Right hindlimb (tissue), 1 donor: ENCODE measurements around the gene RCSD1.
A peak's percentile ranks its signal among the peaks of the same experiment; 100 is the strongest.
"Not testable (repeated sequence)": the region's sequence is repeated elsewhere in the genome, so short reads cannot be mapped to it uniquely, and the experiment has no call there.

ENCODE experiments used
- DNase-seq: peaks from one replicate; pipeline ENCODE4 v3.0.0-alpha.2; 2018

The RCSD1 gene

GRCh38 chr1:167629681-167630567 is at the start of gene RCSD1:
RCSD1 (plus strand) TSS chr1:167630232; CDS start chr1:167630424, 192 bp downstream.
- DNase-seq = peak; percentile 58

- DNase-seq = no peak
These were observed 48.0 kb upstream of the RCSD1 start for GRCh38 chr1:167582064-167582463.

GRCh38 chr1:167582722-167583121 is 47.3 kb upstream of the RCSD1 start:
- DNase-seq = no peak

GRCh38 chr1:167584581-167584980 is 45.5 kb upstream of the RCSD1 start:
- no peak for DNase-seq

GRCh38 chr1:167587342-167587741 is 42.7 kb upstream of the RCSD1 start:
- no peak for DNase-seq

GRCh38 chr1:167587872-167588271 is 42.2 kb upstream of the RCSD1 start:
- DNase-seq = no peak

DNA sequence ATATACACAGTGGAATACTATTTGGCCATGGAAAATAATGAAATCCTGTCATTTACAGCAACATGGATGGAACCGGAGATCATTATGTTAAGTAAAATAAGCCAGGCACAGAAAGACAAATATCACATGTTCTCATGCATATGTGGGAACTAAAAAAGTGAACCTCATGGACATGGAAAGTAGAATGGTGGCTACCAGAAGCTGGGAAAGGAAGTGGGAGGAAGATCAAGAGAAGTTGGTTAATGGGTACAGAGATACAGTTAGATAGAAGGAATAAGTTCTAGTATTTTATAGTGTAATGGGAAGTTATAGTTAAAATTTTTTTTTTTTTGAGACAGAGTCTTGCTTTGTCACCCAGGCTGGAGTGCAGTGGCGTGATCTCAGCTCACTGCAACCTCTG is 41.7 kb upstream of the RCSD1 start:
- DNase-seq = no peak

DNA sequence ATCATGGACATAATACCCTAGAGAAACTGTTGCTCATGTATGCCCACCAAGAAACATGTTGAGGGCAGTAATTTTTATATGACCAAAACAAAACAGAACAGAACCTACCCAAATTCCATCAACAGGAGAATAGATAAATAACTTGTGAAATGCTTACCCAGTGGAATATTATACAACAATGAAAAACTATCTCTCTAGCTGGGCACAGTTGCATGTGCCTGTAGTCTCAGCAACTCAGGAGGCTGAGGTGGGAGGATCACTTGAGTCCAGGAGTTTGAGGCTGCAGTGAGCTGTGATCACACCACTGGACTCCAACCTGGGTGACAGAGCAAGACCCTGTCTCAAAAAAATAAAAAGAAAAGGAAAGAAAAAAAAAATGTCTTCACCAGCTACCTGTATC is 37.6 kb upstream of the RCSD1 start:
- DNase-seq = no peak

GRCh38 chr1:167593860-167594259 is 36.2 kb upstream of the RCSD1 start:
- DNase-seq = no peak

DNA sequence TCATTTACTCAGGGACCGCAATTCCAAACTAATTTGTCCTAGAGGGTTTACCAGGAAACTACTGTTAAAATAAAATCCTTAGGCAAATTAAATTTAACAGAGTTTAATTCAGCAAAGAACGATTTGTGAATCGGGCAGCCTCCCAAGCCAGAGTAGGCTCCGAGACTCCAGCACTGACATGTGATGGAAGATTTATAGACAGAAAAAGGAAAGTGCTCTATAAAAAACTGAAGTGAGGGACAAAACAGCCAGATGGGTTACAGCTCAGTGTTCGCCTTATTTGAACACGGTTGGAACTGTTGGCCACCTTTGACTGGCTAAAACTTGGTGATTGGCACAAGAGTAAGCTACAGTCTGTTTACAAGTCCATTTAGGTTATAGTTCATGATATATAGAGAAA is 35.2 kb upstream of the RCSD1 start:
- no peak for DNase-seq

DNA sequence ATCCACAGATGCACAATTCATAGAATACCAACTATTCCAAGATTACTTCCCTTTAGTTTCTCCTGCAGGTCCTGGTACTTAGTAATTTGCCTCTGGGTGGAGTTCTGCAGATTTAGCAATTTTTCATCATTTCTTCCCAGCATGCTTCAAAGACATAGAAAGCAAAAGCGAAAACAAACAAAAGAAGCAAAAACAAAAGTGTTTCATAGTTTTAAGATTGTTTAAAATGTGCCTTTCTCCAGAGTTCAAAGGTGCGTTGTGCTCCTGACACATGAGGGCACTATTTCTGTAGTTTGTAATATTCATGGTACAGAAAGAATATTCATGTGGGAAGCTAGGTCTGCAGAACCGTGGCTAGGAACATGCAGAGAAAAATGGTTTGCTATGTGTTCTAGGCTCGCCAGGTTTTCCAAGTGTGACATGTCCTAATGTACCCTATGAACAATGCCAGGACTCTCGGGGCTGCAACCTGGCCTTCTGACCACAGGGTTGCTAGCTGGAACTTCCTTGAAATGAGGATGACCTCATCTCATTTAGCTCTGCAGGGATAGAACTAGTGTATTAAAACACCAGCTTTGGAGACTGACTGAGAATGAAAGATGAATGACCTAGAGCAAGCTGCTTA is 30.0 kb upstream of the RCSD1 start:
- peak; percentile 31 for DNase-seq

DNA sequence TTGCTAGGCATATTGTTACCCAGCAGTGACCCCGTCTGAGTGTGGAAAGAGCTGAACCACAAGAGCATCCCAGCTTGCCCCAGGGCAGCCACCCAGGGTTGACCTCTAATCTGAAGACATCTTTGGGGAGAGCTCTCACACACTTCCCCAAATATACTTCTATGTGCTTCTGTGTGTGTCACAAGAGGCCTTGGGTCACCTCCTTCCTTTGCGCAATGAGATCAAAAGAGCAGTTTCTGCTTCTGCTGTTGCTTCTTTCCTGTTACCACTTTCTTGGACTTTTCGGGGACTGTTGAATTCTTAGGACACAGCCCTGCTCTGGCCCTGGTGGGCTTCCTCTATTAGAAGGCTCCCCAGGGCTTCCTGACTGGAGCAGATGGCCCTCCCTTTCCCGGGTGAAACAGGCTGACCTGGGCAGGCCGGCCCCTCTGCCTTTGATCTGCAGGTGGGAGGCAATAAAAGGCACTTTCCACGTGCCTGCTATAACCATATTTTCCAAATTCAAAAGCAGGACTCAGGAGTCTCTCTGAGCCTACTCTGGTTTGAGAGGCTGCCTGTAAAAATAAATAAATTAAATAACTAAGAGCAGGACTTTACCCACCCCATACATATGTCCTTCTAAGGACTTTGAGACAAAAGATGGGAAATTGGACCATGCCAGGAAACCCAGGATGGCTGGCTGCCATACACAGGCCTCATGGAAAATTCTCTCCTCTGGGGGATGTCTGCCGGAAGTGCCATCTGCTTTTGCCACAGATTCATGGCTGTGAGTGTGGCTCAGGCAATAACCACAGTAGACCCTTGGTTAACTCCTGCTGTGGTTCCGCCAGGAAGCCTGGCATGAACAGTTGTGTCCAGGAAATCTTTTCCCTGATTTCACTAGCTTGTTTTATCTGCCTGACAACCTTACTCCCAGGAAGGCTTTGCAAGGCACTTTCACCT is 28.3 kb upstream of the RCSD1 start:
- DNase-seq = peak; percentile 63

DNA sequence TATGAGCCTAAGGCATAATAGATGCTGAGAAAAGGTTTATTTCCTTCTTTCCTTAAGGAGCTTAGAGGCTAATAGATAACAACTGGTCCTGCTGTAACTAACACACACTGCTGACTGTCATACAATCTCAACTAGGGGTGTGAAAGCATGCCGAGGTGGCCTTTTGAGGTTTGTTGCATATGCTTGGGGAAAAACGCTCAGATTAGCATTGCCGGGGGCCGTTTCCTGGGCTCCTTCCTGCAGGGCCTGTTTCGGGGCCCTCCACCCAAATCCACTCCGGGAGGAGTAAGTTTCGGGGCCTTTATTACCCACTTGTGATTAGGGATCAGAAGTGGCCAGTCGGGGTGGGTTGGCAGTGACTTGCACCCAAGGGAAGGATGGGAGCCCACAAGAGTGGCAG is 27.2 kb upstream of the RCSD1 start:
- DNase-seq = no peak

DNA sequence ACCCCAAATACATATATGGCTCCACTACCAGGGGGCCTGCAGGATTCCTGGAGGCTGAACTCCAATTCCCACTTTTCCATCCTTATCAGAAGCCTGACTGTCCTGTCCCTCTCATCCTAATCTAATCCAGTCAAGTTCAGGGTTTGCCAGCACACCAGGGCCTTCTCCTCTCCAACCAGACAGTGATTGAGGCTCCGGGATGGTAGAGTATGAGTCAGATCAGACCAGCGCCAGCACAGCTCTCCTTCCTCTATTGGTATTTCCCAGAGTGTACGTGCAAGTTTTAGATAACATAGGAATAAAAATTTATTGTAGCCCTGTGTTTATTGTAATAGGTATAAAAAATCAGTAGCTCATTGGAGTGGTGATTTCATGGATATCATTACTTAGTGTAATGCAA is 24.5 kb upstream of the RCSD1 start:
- no peak for DNase-seq

GRCh38 chr1:167611983-167612382 is 18.0 kb upstream of the RCSD1 start:
- DNase-seq = no peak

DNA sequence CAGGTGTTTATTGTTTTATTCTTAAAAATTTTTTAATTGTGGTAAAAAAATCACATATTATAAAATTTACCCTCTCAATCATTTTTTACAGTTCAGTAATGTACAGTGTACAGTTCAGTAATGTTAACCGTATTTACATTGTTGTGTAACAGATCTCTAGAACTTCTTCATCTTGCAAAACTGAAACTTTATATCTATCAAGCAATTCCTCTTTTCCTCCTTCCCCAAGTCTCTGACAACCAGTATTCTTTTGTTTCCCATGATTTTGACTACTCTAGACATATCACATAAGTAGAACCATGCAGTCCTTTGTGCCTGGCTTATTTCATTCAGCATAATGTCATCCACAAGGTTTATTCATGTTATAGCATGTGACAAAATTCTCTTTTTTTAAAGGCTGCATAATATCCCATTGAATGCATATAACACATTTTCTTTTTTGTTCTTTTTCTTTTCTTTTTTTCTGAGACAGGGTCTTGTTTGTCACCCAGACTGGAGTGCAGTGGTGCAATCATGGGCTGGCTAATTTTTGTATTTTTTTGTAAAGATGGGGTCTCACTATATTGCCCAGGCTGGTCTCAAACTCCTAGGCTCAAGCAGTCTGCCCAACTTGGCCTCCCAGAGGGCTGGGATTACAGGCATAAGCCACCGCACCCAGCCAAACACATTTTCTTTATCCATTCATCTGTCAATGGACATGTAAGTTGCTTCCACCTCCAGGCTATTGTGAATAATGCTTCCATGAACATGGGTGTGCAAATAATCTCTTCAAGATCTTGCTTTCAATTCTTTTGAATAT is 17.2 kb upstream of the RCSD1 start:
- DNase-seq = no peak

DNA sequence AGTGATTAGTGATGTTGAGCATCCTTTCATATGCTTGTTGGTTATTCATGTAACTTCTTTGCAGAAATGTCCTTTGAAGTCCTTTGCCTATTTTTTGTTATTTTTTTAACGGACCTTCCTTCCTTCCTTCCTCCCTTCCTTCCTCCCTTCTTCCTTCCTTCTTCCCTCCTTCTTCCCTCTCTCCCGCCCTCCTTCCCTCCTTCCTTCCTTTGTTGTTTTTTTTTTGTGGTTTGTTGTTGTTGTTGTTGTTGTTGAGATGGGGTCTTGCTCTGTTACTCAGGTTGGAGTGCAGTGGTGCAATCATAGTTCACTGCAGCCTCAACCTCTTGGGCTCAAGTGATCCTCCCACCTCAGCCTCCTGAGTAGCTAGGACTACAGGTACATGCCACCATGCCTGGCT is 16.0 kb upstream of the RCSD1 start:
- DNase-seq = not testable (repeated sequence)

GRCh38 chr1:167614851-167615250 is 15.2 kb upstream of the RCSD1 start:
- no peak for DNase-seq

- no peak for DNase-seq
These were observed 13.5 kb upstream of the RCSD1 start for GRCh38 chr1:167616521-167616920.

DNA sequence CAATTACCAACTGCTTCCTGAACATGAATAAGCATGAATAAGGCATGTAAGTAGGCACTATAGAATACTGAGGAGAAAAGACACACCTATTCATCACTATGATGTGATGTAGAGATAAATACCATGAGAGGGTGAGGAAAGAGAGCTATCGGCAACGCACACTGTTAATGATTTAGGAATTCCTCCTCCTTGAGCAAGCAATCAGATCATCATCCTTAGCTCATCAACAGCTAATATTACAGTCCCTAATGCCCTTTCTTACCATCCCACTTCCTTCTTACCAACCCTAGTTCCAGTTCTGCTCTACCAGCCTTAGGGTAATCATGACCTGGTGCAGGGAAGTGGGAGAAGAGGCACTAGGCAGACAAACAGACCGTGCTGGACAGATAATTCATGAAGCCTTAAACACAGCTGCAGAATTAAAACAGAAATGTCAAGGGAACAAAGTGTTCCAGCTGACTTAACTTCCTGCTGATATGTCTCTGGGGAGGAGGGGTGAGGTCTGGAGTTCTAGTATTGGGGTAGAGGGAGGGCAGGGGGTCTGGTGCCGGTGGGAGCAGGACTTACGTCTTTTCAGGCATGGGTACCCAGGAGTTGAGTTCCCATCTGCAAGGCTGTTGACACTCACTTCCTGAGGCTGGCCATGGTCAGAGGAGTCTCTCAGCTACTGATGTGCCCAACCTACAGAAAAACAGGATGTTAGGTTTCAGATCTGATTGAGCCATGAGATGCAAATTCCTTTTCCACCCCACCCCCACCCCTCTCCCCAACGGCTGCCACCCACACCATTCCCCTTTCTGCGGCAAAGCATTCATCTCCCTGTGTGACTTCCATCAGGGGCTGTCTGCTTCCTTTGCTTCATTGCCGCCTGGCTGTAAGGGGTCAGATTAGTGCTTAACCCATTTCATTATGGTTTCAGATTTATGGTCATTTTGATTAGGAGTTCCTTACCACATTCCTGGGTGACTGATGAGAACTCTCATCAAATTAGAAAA is 12.6 kb upstream of the RCSD1 start:
- peak; percentile 45 for DNase-seq

- DNase-seq = no peak
These were observed 11.7 kb upstream of the RCSD1 start for GRCh38 chr1:167618366-167618765.
